Activated CD4-positive, alpha-beta T cell treated with anti-CD3 and anti-CD28 coated beads for 36 hours (primary cell): ENCODE data around the gene ATG101. TPM values are rescaled to one million over a fixed set of nuclear protein-coding genes. Genes with fewer than 3 reads are reported as not detected.

Source experiments
- ATAC-seq: fragments of 200-7000 bp; cut with Tn5 transposase; one replicate; pipeline ENCODE4 v1.10.0; 2021; ENCODE audit warnings: mild to moderate bottlenecking, moderate library complexity
- CTCF ChIA-PET: fragments of 350-600 bp; sonication (Branson Sonifier 250); formaldehyde crosslinking; loops from one replicate; lab custom pipeline; 2021; ENCODE audit warnings: antibody characterized with exemption; lab: Charles Lee
- POLR2A ChIA-PET: fragments of 350-600 bp; sonication (Branson Sonifier 250); formaldehyde crosslinking; loops from one replicate; lab custom pipeline; 2021; ENCODE audit warnings: antibody characterized with exemption, inconsistent platforms; lab: Charles Lee
- DNase-seq: peaks from one replicate; pipeline ENCODE4 v3.0.0-alpha.2; 2020
- H3K27ac Mint-ChIP-seq: one replicate; pipeline ENCODE4 v1.8.0; 2021; ENCODE audit warnings: mixed read lengths
- H3K27me3 Mint-ChIP-seq: one replicate; pipeline ENCODE4 v1.8.0; 2021; ENCODE audit warnings: mixed read lengths
- H3K36me3 Mint-ChIP-seq: one replicate; pipeline ENCODE4 v1.8.0; 2021; ENCODE audit warnings: low read depth, mixed read lengths
- H3K4me1 Mint-ChIP-seq: one replicate; pipeline ENCODE4 v1.8.0; 2021; ENCODE audit warnings: mixed read lengths
- H3K4me3 Mint-ChIP-seq: one replicate; pipeline ENCODE4 v1.8.0; 2021; ENCODE audit warnings: mild to moderate bottlenecking, moderate library complexity, mixed read lengths
- H3K9me3 Mint-ChIP-seq: one replicate; pipeline ENCODE4 v1.8.0; 2021; ENCODE audit warnings: low read depth, mixed read lengths
- intact Hi-C, 2 experiments: fragments of 100-400 bp; cut with DNase I in 1 of 2; cut with micrococcal nuclease in 1 of 2; formaldehyde crosslinking; loops; one replicate each; pipeline versions ENCODE4 v1.14.2 to v1.15.1; 2022 to 2024; cut with DNase I, micrococcal nuclease
- total RNA-seq, 2 experiments: library from RNA; stranded (reverse); gene quantifications; one replicate each; pipeline ENCODE4 v1.2.3, GENCODE V29; 2021

ATG101 gene
- total RNA-seq, 2 experiments from 2014 or later: 24.0 to 30.7 TPM

GRCh38 chr12:52029685-52030084, 40.1 kb upstream of the ATG101 start:
- no peak for ATAC-seq
- CTCF ChIA-PET: interaction anchor here (0.8 to 11.8 kb wide), 6 partner anchors 6 to 74 kb away, joined by 3 to 253 read pairs (median 10); partner anchors contain the start of gene ATG101
- H3K27ac Mint-ChIP-seq: no peak overlapping the region
- no peaks in the 10 kb centered on the region for H3K27me3 Mint-ChIP-seq
- peaks cover 38% of the 10 kb centered on the region for H3K4me1 Mint-ChIP-seq
- DNase-seq: no peak
- H3K9me3 Mint-ChIP-seq: no peaks in the 10 kb centered on the region
- no peaks in the 10 kb centered on the region for H3K36me3 Mint-ChIP-seq
- POLR2A ChIA-PET: interaction anchor here (0.6 kb wide), 1 partner anchor 791 kb away, joined by 3 read pairs; the partner anchor contains the start of gene DAZAP2
- H3K4me3 Mint-ChIP-seq: no peak overlapping the region
- intact Hi-C loops: loop anchor here in 1 of 2 experiments (10.0 kb wide), 2 partner anchors 605 to 975 kb away; partner anchors contain the start of genes EIF4B and SLC4A8

DNA sequence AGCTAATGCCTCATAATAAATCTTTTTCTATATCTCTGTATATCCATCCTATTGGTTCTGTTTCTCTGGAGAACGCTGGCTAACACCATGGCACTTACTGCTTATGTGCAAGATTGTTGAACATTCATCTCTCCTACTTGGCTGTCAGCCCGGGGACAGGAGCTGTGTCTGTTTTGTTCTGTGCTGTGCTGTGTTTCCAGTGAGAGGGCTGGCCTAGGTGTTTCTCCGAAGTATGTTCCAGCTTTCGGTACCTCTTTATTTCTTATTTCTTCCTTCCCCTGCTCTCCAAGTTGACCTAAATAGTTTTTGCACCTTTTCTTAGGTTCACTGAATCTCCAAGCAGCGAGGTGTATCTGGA, 37.4 kb upstream of the ATG101 start:
- ATAC-seq (no peak), DNase-seq (peak; percentile 30)
- no peaks in the 10 kb centered on the region for H3K36me3 Mint-ChIP-seq
- CTCF ChIA-PET: interaction anchor here (0.7 to 11.8 kb wide), 14 partner anchors 9 to 91 kb away, joined by 3 to 253 read pairs (median 6); partner anchors contain the start of genes ATG101 and NR4A1
- no peaks in the 10 kb centered on the region for H3K9me3 Mint-ChIP-seq
- H3K4me1 Mint-ChIP-seq: peaks cover 40% of the 10 kb centered on the region
- H3K27me3 Mint-ChIP-seq: no peaks in the 10 kb centered on the region
- intact Hi-C loops: loop anchor here (1.0 to 10.0 kb wide), 3 partner anchors 19 to 972 kb away; partner anchors contain the start of genes ATG101 (in 1 of the 2), EIF4B (in 1 of the 2) and NR4A1 (in 1 of the 2)
- H3K4me3 Mint-ChIP-seq: peak overlapping the region; percentile 70
- H3K27ac Mint-ChIP-seq: peak overlapping the region; percentile 75
- POLR2A ChIA-PET: interaction anchor here (0.7 to 1.7 kb wide), 3 partner anchors 18 to 295 kb away, joined by 3 to 12 read pairs (median 10); partner anchors contain the start of genes ATG101 and NR4A1

DNA sequence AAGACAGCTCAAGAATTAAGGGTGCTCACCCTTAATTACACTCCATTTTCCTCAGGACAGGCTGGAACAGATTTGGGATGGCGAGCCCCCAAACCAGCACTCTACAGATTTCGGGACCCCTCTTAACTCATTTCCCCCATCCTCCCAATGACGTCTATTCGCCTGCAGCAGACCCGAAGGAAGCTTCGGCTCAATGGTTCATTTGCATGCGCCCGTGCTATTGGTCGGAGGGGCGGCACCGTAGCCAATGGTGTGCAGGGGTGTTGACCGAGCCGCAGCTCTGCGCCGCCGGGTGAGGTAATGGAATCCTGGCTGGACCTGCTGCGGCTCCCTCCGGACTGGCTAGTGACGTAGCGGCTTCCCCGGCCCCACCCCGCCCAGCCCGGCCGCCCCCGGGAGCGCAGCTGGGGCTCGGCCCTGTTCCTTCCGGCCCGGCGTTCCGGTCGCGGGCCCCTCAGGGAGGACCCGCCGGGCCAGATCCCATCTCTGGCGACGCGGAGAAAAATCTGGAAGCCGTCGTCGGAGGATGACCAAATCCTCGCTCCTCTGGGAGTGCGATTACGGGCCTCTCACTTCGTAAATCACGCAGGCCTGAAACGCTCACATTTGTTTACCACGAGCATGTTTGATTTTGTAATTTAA, 36.9 kb upstream of the ATG101 start:
- Mint-ChIP-seq H3K9me3 (no peaks in the 10 kb centered on the region), H3K27ac (peak overlapping the region; percentile 84), H3K4me3 (peak overlapping the region; percentile 70), H3K4me1 (peaks cover 42% of the 10 kb centered on the region), H3K27me3 (no peaks in the 10 kb centered on the region), H3K36me3 (no peaks in the 10 kb centered on the region)
- intact Hi-C loops: loop anchor here (1.0 to 10.0 kb wide), 6 partner anchors 8 to 972 kb away; partner anchors contain the start of genes ATG101 (in 2 of the 2), NR4A1 (in 2 of the 2), ACVR1B (in 1 of the 2) and EIF4B (in 1 of the 2)
- DNase-seq (peak; percentile 95), ATAC-seq (peak; percentile 98)
- CTCF ChIA-PET: interaction anchor here (0.7 to 11.8 kb wide), 14 partner anchors 10 to 91 kb away, joined by 3 to 253 read pairs (median 6); partner anchors contain the start of genes ATG101 and NR4A1
- POLR2A ChIA-PET: interaction anchor here (0.6 to 1.7 kb wide), 5 partner anchors 18 to 295 kb away, joined by 3 to 12 read pairs (median 4); partner anchors contain the start of genes ATG101, NR4A1 and TAMALIN

DNA sequence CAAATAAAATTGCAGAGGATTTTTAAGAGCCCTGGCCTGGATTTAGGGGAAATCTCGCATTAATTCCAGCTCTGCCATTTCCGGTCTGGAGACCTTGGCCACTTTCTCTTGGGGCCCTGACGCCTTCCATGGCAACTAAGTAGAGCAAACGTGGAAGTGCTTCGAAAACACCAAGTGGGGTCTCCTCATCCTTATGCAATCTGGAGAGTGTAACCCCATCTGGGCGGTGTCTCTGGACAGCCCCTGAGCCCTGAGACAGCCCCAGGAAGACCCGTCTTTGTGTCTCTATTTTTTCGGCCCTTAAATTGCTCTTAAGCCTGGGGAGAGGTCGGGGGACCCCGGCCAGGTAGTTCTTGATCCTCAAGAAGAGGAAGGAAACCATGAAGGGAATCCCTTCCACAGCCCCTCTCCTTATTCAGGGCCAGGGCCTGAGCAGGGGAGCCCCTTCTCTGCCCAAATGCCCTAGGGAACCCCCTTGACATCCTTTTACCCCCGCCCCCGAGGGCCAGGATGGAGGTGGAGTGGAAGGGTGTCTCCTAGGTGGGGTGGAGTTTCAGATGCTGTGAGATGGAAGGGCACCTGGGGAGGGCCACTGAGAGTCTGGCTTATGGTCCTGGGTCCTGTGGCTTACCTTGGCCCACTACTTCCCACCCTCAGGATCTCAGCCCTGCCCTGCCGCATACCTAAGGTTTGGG, 36.2 kb upstream of the ATG101 start:
- ChIA-PET POLR2A (interaction anchor here (0.6 to 1.7 kb wide), 5 partner anchors 17 to 188 kb away, joined by 3 to 12 read pairs (median 4); partner anchors contain the start of genes ATG101, NR4A1 and TAMALIN), CTCF (interaction anchor here (0.8 to 11.8 kb wide), 10 partner anchors 10 to 90 kb away, joined by 3 to 253 read pairs (median 6); partner anchors contain the start of gene ATG101)
- Mint-ChIP-seq H3K9me3 (no peaks in the 10 kb centered on the region), H3K36me3 (no peaks in the 10 kb centered on the region), H3K27me3 (no peaks in the 10 kb centered on the region), H3K4me1 (peaks cover 47% of the 10 kb centered on the region), H3K4me3 (peak overlapping the region; percentile 70), H3K27ac (peak overlapping the region; percentile 84)
- DNase-seq (no peak), ATAC-seq (no peak)
- intact Hi-C loops: loop anchor here (1.0 to 10.0 kb wide), 6 partner anchors 8 to 971 kb away; partner anchors contain the start of genes ATG101 (in 2 of the 2), ACVR1B (in 1 of the 2), EIF4B (in 1 of the 2) and NR4A1 (in 1 of the 2)

- no peak for ATAC-seq
- POLR2A ChIA-PET: no interaction called here
- intact Hi-C loops: loop anchor here in 1 of 2 experiments (10.0 kb wide), 1 partner anchor 970 kb away; the partner anchor contains the start of gene EIF4B
These were observed 34.6 kb upstream of the ATG101 start for GRCh38 chr12:52035190-52035589.

DNA sequence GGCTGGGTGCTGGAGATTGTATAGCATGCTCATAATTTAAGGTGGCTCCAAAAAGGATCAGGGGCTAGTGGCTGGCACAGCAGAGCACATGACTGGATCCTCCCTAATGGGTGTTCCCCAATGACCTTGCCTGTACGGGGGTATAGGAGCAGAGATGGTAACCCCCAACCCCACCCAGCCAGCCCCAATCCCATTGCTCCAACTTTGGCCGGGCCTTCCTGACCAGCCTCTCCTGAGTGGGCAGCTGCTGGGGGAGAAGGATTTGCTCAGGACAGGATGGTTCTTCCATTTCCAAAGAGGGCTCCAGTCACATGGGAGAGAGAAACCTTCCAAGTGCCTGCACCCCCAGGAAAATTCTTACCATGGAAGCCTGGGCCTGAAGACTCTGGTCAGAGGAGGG, 33.9 kb upstream of the ATG101 start:
- Mint-ChIP-seq H3K36me3 (no peaks in the 10 kb centered on the region), H3K9me3 (no peaks in the 10 kb centered on the region), H3K4me1 (peaks cover 70% of the 10 kb centered on the region), H3K27me3 (no peaks in the 10 kb centered on the region), H3K4me3 (peak overlapping the region; percentile 67), H3K27ac (peak overlapping the region; percentile 42)
- ChIA-PET POLR2A (no interaction called here), CTCF (interaction anchor here (11.0 kb wide), 1 partner anchor 13 kb away, joined by 124 read pairs; no protein-coding TSS in a partner anchor)
- DNase-seq: no peak
- intact Hi-C loops: loop anchor here in 1 of 2 experiments (10.0 kb wide), 1 partner anchor 969 kb away; the partner anchor contains the start of gene EIF4B
- no peak for ATAC-seq

More at GRCh38 chr12:52035190-52035589, 34.6 kb upstream of the ATG101 start:
- no peak for DNase-seq
- Mint-ChIP-seq H3K27ac (no peak overlapping the region), H3K27me3 (no peaks in the 10 kb centered on the region), H3K4me3 (no peak overlapping the region), H3K36me3 (no peaks in the 10 kb centered on the region), H3K9me3 (no peaks in the 10 kb centered on the region), H3K4me1 (peaks cover 63% of the 10 kb centered on the region)
- CTCF ChIA-PET: interaction anchor here (0.9 to 11.8 kb wide), 4 partner anchors 12 to 36 kb away, joined by 3 to 253 read pairs (median 64); partner anchors contain the start of gene ATG101

DNA sequence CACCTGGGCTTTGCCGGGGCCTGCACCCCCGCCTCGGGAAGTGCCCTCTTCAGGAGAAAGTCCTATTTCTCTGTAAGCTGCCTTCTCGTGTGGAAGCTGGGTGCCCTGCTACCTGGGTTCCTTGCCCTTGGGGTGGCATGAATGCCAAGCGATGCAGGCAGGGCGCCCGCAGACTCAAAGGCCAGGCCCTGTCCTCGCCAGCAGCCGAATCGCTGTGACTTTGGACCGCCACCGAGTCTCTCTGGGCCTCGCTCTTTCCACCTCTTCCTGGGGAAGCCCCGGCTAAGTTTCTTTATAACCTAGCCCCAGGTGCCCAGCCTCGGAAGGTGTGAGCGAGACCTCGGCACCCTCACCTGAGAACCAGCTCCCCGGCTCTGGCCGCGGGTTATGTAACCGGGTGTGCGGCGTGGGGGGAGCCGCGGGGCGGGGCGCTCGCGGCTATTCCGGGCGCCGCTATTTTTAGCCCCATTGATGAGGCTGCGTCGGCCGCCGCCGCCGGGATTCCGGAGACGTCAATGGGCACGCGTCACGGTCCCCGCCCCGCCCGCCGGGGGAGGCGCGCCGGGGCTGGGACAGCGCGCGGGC, 33.1 kb upstream of the ATG101 start:
- DNase-seq (peak; percentile 87), ATAC-seq (peak; percentile 40)
- no peaks in the 10 kb centered on the region for H3K36me3 Mint-ChIP-seq
- no peak overlapping the region for H3K27ac Mint-ChIP-seq
- peaks cover 74% of the 10 kb centered on the region for H3K4me1 Mint-ChIP-seq
- H3K4me3 Mint-ChIP-seq: peak overlapping the region; percentile 67
- intact Hi-C loops: loop anchor here in 1 of 2 experiments (1.0 to 10.0 kb wide), 4 partner anchors 11 to 968 kb away; partner anchors contain the start of genes ATG101, EIF4B and NR4A1
- H3K9me3 Mint-ChIP-seq: no peaks in the 10 kb centered on the region
- no peaks in the 10 kb centered on the region for H3K27me3 Mint-ChIP-seq
- CTCF ChIA-PET: interaction anchor here (0.7 to 11.0 kb wide), 4 partner anchors 13 to 86 kb away, joined by 3 to 124 read pairs (median 4); no protein-coding TSS in a partner anchor
- POLR2A ChIA-PET: interaction anchor here (0.6 to 1.6 kb wide), 2 partner anchors 11 to 14 kb away, joined by 3 to 4 read pairs; no protein-coding TSS in a partner anchor

- H3K4me1 Mint-ChIP-seq: peaks cover 77% of the 10 kb centered on the region
- ChIA-PET POLR2A (interaction anchor here (1.6 kb wide), 1 partner anchor 12 kb away, joined by 4 read pairs; no protein-coding TSS in a partner anchor), CTCF (interaction anchor here (0.7 to 11.0 kb wide), 4 partner anchors 13 to 85 kb away, joined by 3 to 124 read pairs (median 4); no protein-coding TSS in a partner anchor)
- no peaks in the 10 kb centered on the region for H3K27me3 Mint-ChIP-seq
- peak; percentile 24 for DNase-seq
- peak overlapping the region; percentile 75 for H3K4me3 Mint-ChIP-seq
- H3K27ac Mint-ChIP-seq: peak overlapping the region; percentile 49
- no peak for ATAC-seq
- H3K36me3 Mint-ChIP-seq: peaks cover 4% of the 10 kb centered on the region
- intact Hi-C loops: loop anchor here in 1 of 2 experiments (1.0 to 10.0 kb wide), 4 partner anchors 12 to 967 kb away; partner anchors contain the start of genes ATG101, EIF4B and NR4A1
- no peaks in the 10 kb centered on the region for H3K9me3 Mint-ChIP-seq
These were observed 32.4 kb upstream of the ATG101 start for GRCh38 chr12:52037248-52037861.

DNA sequence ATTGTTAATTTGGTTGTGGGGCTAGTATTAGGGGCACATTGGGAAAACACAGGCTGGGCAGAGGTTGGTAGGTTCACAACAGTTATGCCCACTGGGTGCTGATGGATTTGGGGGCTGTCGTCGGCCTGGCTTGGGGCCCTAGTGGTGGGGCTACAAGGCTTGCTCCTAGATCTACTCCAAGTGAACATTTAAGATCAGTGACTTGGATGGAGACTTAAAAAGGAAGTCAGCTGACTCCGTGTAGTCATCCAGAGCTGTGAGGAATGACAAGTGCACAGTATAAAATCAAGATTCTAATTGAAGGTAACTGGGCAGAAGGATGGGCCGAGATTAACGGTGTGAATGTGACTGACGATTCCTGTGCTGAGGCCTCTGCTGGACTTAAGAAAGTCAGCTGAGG, 31.3 kb upstream of the ATG101 start:
- POLR2A ChIA-PET: no interaction called here
- H3K36me3 Mint-ChIP-seq: peaks cover 4% of the 10 kb centered on the region
- ATAC-seq: peak; percentile 34
- H3K4me1 Mint-ChIP-seq: peaks cover 70% of the 10 kb centered on the region
- intact Hi-C loops: loop anchor here in 1 of 2 experiments (10.0 kb wide), 1 partner anchor 966 kb away; the partner anchor contains the start of gene EIF4B
- H3K27me3 Mint-ChIP-seq: no peaks in the 10 kb centered on the region
- no peaks in the 10 kb centered on the region for H3K9me3 Mint-ChIP-seq
- H3K4me3 Mint-ChIP-seq: peak overlapping the region; percentile 75
- peak overlapping the region; percentile 24 for H3K27ac Mint-ChIP-seq
- no peak for DNase-seq
- CTCF ChIA-PET: interaction anchor here (0.8 to 11.0 kb wide), 8 partner anchors 9 to 44 kb away, joined by 3 to 124 read pairs (median 5); partner anchors contain the start of genes ATG101 and NR4A1
